HG03575 (cell line): Measurements from ENCODE around the gene C6orf132.

Source experiments
- ATAC-seq: cut with Tn5 transposase; IDR thresholded peaks from one replicate; pipeline ENCODE4 v1.9.1; 2021; ENCODE audit not compliant: unreplicated experiment, insufficient number of reproducible peaks, low FRiP score; ENCODE audit errors: extremely low read depth

C6orf132 gene

GRCh38 chr6:42138190-42138589 is 4.2 kb downstream of the C6orf132 start:
- ATAC-seq, result no peak

GRCh38 chr6:42137194-42137753 is 5.1 kb downstream of the C6orf132 start:
- ATAC-seq, result no peak

DNA sequence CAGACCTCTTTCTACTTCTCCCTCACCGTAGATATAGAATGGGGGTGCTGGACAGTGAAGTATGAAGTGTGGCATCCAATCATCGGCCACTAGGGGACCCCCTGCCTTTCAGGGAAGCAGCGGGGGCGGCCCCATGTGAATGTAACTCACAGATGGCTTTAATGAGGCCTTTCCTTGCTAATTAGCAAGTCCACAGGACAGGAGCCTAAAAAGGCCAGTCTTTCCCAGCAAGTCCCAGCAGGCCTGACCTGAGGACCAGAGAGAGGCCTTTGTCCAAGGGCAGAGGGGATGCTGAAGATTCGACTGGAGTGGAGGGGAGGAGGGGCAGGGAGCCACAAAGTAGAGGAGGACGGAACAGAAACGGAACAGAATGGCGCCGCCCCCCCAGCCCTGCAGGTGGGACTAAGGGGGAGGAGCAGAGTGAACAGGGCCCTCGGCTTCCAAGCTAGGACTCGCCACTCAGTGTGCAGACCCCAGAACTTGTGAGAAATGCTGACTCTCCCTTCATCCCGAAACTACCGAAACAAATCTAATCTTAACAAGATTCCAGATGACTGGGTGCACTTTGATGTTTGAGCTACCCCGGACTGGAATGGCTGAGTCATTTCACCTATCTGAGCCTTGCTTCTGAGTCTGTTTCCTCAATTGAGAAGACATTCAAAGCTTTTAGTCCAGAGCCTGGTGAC is 5.8 kb downstream of the C6orf132 start:
- no peak for ATAC-seq

DNA sequence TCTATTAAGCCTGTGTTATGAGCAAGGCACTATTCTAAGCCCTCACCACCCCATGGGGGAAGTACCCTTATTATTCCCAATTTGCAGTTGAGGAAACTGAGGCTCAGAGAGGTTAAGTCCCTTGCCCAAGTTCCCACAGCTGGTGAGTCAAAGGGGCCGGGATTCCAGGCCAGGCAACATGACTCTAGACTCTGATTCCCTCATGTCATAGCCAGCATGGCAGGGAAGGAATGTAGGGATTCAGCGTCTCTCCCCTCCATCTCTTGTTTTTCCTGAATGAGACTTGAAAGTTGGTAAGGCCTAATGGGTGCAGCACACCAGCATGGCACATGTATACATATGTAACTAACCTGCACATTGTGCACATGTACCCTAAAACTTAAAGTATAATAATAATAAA is 6.7 kb downstream of the C6orf132 start:
- ATAC-seq, result no peak

GRCh38 chr6:42135161-42135560 is 7.3 kb downstream of the C6orf132 start:
- ATAC-seq, result no peak

DNA sequence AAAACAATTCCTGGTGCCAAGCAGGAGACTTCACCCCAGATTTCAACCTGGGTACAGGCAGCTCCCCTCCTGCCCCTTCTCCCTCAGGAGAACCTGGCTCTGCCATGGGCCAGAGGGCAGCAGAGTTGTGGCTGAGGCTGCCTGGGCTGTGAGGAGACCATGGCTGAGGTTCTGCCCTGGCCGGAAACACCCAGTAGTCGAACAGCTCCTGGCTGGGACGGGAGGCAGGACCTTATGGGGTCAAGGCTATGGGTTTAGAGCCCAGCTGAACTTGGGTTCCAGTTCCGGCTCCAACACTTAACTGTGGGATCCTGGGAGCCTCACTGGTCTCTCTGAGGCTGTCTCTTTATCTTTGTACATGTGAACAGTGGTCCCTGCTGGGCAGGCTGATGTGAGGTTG is 8.5 kb downstream of the C6orf132 start:
- ATAC-seq, result no peak

- no peak for ATAC-seq
Measured at GRCh38 chr6:42131531-42131930, 10.9 kb downstream of the C6orf132 start.

- no peak for ATAC-seq
Measured at GRCh38 chr6:42129360-42129676, 13.1 kb downstream of the C6orf132 start.

DNA sequence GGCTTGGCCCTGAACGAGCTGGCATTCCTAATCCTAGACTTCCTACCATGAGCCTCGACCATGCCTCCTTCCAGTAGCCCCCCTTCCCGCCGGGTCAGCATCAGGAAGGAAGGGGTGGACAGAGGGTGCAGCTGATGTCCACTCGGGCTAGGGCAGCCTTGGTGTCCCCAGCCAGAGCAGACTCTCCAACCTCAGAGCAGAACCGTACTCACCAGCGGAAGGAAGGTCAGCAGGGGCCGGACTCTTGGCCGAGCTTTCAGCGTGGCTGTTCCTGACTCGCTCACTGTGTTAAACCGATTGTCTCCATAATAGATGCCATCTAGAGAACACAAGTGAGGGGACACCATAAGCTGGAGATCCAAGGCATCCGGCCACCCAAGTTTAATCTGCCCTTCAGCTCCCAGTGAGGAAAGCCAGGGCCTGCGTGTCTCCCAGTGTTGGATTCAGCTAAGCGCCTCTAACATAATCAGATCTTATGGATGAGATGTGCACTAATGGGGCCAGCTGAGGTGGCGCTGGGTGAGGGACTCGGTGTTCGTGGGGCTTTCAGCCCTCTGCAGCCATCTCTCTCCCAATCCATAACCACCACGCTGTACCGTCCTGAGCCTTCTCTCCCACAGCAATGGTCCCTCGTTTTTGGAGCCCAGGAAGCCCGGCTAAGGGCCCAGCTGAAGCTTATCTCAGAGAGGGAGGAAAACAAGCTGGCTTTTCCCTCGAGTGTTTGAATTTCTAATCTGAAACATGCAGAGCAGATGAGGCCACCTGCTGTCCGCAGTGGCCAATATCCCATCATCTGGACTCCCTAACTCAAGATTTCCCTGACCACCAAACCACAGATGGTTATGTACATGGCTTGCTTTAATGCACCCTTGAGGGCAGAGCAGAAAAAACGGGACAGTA is 13.7 kb downstream of the C6orf132 start:
- ATAC-seq, result no peak

DNA sequence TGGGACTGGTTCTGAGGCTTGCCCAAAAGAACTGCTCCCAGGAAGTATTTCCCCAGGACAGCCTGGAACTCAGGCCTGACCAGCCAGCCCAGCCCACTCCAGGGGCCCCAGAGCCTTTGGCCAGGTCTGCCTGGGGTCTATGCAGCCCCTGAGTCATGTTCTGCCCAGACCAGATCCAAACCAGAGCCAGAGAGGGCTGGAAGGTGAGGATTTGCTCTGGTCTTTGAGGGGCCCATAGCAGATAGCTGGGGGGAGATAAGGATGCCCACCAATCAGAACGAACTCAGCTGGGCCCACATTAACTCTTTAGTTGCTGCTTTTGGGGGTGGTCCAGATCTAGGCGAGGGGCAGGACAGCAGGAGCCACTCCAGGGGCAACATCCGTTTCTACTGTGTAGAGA is 16.8 kb downstream of the C6orf132 start:
- no peak for ATAC-seq

- no peak for ATAC-seq
Measured at GRCh38 chr6:42125231-42125630, 17.2 kb downstream of the C6orf132 start.

GRCh38 chr6:42124223-42124836 is 18.1 kb downstream of the C6orf132 start:
- no peak for ATAC-seq

GRCh38 chr6:42123379-42124103 is 18.9 kb downstream of the C6orf132 start:
- no peak for ATAC-seq

DNA sequence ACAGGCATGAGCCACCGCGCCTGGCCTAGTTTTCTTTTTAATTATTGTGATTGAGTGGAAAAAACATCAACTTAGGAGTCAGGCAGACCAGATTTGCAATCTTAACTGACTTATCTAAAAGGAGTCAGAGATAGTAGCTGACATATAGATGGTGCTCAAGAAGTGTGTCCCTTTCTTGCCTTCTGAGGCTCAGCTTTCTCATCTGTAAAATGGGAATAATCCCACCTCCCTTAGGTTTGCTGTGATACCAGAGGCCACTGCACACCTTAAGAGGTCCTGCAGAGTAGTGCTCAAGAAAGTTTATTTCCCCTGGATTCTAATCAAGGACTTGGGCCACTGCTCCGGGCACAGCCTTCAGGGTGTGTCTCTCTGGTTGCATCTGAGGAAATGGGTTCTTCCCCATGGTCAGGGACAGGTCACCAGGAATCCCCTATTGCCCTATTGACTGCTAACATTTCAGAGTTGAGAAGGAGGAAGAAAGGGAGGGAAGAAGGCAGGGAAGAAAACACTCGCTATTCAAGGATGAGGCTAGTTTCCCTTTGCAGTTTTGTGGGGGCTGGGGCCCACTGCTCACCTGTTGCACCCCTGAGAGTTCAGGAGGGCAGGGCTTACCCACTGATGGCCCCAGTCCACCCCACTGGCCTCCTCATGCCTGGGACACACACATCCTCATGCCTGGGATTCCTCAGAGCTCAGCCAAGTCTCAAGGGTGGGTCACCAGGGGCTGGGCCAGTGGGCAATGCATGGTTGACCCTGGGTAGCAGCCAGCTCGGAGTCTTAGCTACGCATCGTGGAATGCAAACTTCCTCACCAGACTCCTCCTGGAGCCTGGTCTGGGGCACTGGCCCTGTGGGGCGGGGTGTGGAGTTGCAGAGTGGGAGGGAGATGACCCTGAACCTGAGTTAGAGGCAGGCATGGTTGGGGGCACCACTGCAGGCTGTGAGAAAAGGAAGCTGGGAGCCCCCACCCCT is 21.2 kb downstream of the C6orf132 start:
- ATAC-seq, result no peak

- no peak for ATAC-seq
Measured at GRCh38 chr6:42118162-42119001, 24.0 kb downstream of the C6orf132 start.

DNA sequence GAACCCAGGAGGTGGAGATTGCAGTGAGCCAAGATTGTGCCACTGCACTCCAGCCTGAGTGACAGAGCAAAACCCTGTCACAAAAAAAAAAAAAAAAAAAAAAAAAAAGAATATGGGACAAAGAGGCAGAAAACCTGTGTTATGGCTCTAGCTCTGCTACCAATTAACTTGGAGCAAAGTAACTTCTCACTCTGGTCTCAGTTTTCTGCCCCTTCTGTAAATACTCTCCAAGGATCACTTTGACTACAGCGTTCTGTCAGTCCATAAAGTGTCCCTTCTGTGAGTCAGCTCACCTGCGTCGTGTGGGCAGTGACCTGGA is 24.6 kb downstream of the C6orf132 start:
- no peak for ATAC-seq

GRCh38 chr6:42113936-42114636 is 28.3 kb downstream of the C6orf132 start:
- no peak for ATAC-seq
